SU-DHL-6 (cell line): Measurements from ENCODE around the gene MUC15.

Experiments used
- H2AFZ ChIP-seq: fragments of 200-600 bp; sonication (generic); 2 replicates; pipeline ENCODE4 v1.6.1; 2014; ENCODE audit warnings: low read depth, mild to moderate bottlenecking, moderate library complexity, mixed read lengths, antibody characterized with exemption, low read length; ENCODE audit not compliant: severe bottlenecking
- H3F3A ChIP-seq: fragments of 200-600 bp; shearing (Covaris generic); 2 replicates; pipeline ENCODE4 v1.6.0; 2016; ENCODE audit warnings: antibody characterized with exemption, mild to moderate bottlenecking; ENCODE audit not compliant: insufficient read depth
- H3K27ac ChIP-seq: fragments of 200-600 bp; sonication (generic); 2 replicates; pipeline ENCODE4 v1.5.1; 2016; ENCODE audit warnings: low read depth, mild to moderate bottlenecking, low read length, moderate library complexity, mixed read lengths
- H3K27me3 ChIP-seq: fragments of 200-600 bp; sonication (generic), shearing (Covaris generic); 2 replicates; pipeline ENCODE4 v1.6.0; 2014; ENCODE audit warnings: mild to moderate bottlenecking, low read length
- H3K36me3 ChIP-seq: fragments of 200-600 bp; sonication (generic); 2 replicates; pipeline ENCODE4 v1.6.1; 2014; ENCODE audit warnings: mild to moderate bottlenecking, low read length, mixed read lengths
- H3K4me2 ChIP-seq: fragments of 300-600, 200-600 bp; shearing (Covaris generic), sonication (generic); 2 replicates; pipeline ENCODE4 v1.6.0; 2014; ENCODE audit warnings: low read length, low read depth, mild to moderate bottlenecking; ENCODE audit not compliant: poor library complexity, severe bottlenecking
- H3K4me3 ChIP-seq: fragments of 200-600 bp; sonication (generic); 2 replicates; pipeline ENCODE4 v1.5.1; 2014; ENCODE audit warnings: antibody characterized with exemption, low read length, mild to moderate bottlenecking, mixed read lengths; ENCODE audit not compliant: insufficient read depth, poor library complexity, severe bottlenecking
- H3K79me2 ChIP-seq: fragments of 200-600 bp; sonication (generic); 2 replicates; pipeline ENCODE4 v1.6.1; 2014; ENCODE audit warnings: mild to moderate bottlenecking, low read length, moderate library complexity; ENCODE audit not compliant: insufficient read depth
- H3K9ac ChIP-seq: fragments of 200-600 bp; sonication (generic); 2 replicates; pipeline ENCODE4 v1.7.0; 2014; ENCODE audit warnings: mild to moderate bottlenecking, low read length
- H3K9me2 ChIP-seq: fragments of 200-600 bp; sonication (generic); replicated peaks from 2 replicates; pipeline ENCODE4 v1.6.1; 2014; ENCODE audit warnings: low read length; ENCODE audit not compliant: insufficient read depth
- H3K9me3 ChIP-seq: fragments of 200-600 bp; sonication (generic); 2 replicates; pipeline ENCODE4 v1.6.1; 2014; ENCODE audit warnings: low read length, mixed read lengths; ENCODE audit not compliant: insufficient read depth
- H4K20me1 ChIP-seq: fragments of 200-600 bp; sonication (generic); 2 replicates; pipeline ENCODE4 v1.6.1; 2014; ENCODE audit warnings: low read depth, mild to moderate bottlenecking, antibody characterized with exemption, low read length, moderate library complexity, mixed read lengths
- EZH2phosphoT487 ChIP-seq: fragments of 200-600 bp; sonication (generic), shearing (Covaris generic); conservative IDR thresholded peaks from 2 replicates; pipeline ENCODE4 v1.6.1; 2018; ENCODE audit warnings: mild to moderate bottlenecking, antibody characterized with exemption, low read length, moderate library complexity, mixed read lengths
- TF ChIP-seq, protein P1 (sequence below): fragments of 200-600 bp; sonication (generic); IDR thresholded peaks from one replicate; pipeline ENCODE4 v1.5.1; 2017; ENCODE audit warnings: antibody characterized with exemption, mild to moderate bottlenecking, low read length, moderate library complexity; ENCODE audit not compliant: insufficient read depth, poor library complexity, severe bottlenecking

MUC15 gene

DNA sequence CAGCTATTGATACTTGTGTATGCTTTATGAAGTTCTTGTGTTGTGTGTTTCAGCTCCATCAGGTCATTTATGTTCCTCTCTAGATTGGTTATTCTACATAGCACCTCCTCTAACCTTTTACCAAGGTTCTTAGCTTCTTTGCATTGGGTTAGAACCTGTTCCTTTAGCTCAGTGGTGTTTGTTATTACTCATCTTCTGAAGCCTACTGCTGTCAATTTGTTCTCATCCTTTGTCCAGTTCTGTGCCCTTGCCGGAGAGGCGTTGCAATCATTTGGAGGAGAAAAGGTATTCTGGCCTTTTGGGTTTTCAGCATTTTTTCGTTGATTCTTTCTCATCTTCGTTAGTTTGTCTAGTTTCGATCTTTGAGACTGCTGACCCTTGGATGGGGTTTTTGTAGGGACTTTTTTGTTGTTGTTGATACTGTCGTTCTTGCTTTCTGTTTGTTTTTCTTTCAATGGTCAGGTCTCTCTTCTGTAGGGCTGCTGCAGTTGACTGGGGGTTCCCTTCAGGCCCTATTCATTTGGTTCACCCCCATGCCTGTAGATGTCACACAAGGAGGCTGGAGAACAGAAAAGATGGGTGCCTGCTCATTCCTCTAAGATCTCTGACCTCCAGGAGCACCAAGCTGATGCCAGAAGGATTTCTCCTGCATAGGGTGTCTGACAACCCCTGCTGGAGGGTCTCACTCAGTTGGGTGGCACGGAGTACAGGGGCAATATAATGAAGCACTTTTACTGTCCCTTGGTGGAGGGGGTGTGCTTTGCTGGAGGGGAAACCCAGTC is 35.9 kb upstream of the MUC15 start:
- no peaks in the 10 kb centered on the region for H3K9me3 ChIP-seq
- H3K9ac ChIP-seq = no peak overlapping the region
- no peak overlapping the region for H3K27ac ChIP-seq
- H3K9me2 ChIP-seq = no peaks in the 10 kb centered on the region
- no peaks in the 10 kb centered on the region for H3F3A ChIP-seq
- H3K4me3 ChIP-seq = no peak overlapping the region
- H3K79me2 ChIP-seq = no peaks in the 10 kb centered on the region
- no peaks in the 10 kb centered on the region for H3K36me3 ChIP-seq
- no peak overlapping the region for H3K4me2 ChIP-seq
- H2AFZ ChIP-seq = no peak overlapping the region
- no peak for TF ChIP-seq EZH2phosphoT487
- TF ChIP-seq, protein P1, sequence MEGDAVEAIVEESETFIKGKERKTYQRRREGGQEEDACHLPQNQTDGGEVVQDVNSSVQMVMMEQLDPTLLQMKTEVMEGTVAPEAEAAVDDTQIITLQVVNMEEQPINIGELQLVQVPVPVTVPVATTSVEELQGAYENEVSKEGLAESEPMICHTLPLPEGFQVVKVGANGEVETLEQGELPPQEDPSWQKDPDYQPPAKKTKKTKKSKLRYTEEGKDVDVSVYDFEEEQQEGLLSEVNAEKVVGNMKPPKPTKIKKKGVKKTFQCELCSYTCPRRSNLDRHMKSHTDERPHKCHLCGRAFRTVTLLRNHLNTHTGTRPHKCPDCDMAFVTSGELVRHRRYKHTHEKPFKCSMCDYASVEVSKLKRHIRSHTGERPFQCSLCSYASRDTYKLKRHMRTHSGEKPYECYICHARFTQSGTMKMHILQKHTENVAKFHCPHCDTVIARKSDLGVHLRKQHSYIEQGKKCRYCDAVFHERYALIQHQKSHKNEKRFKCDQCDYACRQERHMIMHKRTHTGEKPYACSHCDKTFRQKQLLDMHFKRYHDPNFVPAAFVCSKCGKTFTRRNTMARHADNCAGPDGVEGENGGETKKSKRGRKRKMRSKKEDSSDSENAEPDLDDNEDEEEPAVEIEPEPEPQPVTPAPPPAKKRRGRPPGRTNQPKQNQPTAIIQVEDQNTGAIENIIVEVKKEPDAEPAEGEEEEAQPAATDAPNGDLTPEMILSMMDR = no peak
- no peaks in the 10 kb centered on the region for H3K27me3 ChIP-seq
- no peaks in the 10 kb centered on the region for H4K20me1 ChIP-seq

DNA sequence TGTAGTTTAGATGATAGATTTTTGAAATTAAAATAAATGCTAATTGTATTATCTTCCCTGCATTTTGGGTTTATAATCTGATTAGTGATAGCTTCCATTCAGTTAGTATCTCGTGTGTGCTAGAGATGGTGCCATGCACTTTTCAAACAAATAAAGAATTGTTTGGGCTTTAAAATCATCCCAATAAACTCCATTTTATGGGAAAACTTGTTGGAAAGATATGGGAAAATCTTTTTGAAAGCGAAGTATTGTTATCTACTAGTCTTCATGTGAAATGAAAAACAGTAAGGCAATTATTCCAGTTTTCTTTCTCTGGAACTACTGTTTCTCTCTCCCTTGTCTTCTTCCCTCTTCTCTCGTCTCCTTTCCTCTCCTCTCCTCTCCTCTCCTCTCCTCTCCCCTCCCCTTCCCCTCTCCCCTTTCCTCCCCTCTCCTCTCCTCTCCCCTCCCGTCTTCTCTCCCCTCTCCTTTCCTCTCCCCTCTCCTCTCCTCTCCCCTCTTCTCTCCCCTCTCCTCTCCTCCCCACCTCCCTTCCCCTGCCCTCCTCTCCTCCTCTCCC is 27.9 kb upstream of the MUC15 start:
- Histone ChIP-seq H3K36me3 (no peaks in the 10 kb centered on the region), H4K20me1 (no peaks in the 10 kb centered on the region), H3K9me2 (no peaks in the 10 kb centered on the region), H3K9ac (no peak overlapping the region), H3K4me2 (no peak overlapping the region), H3K27ac (no peak overlapping the region), H2AFZ (no peak overlapping the region), H3K4me3 (no peak overlapping the region), H3K27me3 (no peaks in the 10 kb centered on the region), H3F3A (no peaks in the 10 kb centered on the region), H3K79me2 (no peaks in the 10 kb centered on the region), H3K9me3 (no peaks in the 10 kb centered on the region)
- TF ChIP-seq, protein P1 = no peak
- TF ChIP-seq EZH2phosphoT487 = no peak

DNA sequence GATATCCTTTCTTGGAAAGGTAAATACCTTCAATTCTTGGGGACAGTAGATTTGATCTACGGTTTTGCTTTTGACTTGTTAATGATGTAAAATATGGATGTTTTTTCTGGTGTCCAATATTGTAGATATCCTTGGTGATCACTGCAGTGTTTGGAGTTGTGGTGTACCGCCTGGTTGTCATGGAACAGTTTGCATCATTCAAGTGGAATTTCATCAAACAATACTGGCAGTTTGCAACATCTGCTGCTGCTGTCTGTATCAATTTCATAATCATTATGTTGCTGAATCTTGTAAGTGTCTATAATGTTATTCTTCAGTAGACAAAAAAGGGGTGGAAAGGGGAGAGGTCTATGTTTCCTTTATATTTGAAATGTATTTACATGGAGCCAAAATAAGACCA is 27.4 kb upstream of the MUC15 start:
- Histone ChIP-seq H3K79me2 (no peaks in the 10 kb centered on the region), H3F3A (no peaks in the 10 kb centered on the region), H3K9ac (no peak overlapping the region), H4K20me1 (no peaks in the 10 kb centered on the region), H2AFZ (no peak overlapping the region), H3K9me2 (no peaks in the 10 kb centered on the region), H3K27me3 (no peaks in the 10 kb centered on the region), H3K9me3 (no peaks in the 10 kb centered on the region), H3K27ac (no peak overlapping the region), H3K4me3 (no peak overlapping the region), H3K4me2 (no peak overlapping the region), H3K36me3 (no peaks in the 10 kb centered on the region)
- TF ChIP-seq, protein P1 = no peak
- no peak for TF ChIP-seq EZH2phosphoT487
